Suppressor macrophage treated with lipopolysaccharide for 4 hours (primary cell): ENCODE results near the gene A4GALT.
"Not testable (repeated sequence)": the region's sequence is repeated elsewhere in the genome, so short reads cannot be mapped to it uniquely, and the experiment has no call there.

Experiments
- DNase-seq: peaks from one replicate; pipeline ENCODE4 v3.0.0-alpha.2; 2020

A4GALT gene

DNA sequence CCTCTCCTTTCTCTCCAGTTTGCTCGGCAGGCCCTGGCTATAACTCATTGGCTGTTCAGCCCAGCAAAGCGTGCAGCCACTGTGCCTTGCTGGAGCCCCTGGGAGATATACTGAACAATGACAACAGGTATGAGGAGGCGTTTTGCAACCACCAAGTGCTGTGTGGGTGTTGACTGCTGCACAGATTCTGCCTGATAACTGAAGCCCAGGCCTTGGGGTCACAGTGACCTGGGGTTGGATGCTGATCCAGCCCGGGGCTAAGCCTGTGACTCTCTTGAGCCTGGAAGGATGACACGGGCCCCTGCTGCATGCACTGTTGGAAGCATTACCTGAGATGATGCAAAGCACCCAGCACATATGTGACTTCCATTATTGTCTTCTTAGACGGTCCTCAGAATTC, 13.7 kb upstream of the A4GALT start:
- DNase-seq: no peak

GRCh38 chr22:42733394-42733793, 12.7 kb upstream of the A4GALT start:
- DNase-seq: not testable (repeated sequence)

DNA sequence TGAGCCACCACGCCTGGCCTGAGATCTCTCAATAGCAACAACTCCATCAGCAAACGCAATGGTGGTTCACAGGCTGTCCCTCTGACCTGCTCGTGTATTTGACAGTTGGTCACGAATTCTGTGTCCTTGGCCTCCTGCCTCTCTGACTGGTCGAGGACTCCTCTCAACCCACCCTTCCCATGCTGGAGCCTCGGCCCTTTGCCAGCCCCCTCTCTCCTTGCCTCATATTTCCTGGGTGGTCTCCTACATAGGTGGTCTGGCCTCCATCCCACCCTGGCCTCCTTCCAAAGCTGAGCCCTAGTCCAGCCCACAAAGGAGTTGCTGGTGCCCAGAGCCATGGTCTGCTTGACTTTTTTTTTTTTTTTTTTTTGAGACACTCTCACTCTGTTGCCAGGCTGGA, 11.4 kb upstream of the A4GALT start:
- no peak for DNase-seq

GRCh38 chr22:42726811-42727210, 6.1 kb upstream of the A4GALT start:
- DNase-seq: no peak

GRCh38 chr22:42725606-42726355, 5.1 kb upstream of the A4GALT start:
- DNase-seq: no peak

DNA sequence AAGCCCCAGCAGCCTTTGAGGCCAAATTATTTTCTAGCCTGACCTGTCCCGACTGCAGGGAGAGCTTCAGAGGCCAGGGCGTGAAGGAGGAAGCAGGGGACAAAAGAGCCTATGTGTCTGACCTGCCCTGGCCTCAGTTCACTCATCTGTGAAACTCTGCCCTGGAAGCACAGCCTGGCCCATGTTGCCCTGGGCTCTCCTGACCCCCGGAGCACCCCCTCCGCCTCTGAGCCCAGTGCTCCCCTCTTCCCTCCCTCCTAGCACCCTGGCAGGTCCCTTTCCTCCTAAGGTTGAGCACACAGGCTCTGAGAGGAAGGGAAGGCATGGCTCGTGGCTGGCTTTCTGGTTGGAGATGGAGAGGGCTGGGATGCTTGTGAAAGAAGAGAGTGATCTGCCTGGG, 3.4 kb upstream of the A4GALT start:
- DNase-seq: no peak

DNA sequence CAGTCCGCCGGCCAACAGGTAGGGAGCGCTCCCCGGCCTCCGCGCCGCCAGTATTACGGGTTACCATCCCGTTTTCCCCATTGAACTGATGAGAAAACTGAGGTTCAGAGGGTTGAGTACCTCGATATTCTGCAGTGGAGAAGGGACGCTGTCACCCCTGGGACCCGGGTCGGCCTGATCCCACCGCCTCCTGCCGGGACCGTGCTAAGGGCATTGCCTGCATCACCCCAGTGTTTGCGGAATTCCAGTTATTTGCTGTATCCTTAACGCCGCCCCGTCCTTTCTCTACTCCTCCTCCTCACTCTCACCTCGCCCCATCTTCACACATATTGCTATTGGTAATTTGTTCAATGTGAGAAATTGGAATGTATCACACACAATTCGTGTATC, 370 bp upstream of the A4GALT start:
- no peak for DNase-seq

GRCh38 chr22:42719656-42720262, 911 bp downstream of the A4GALT start:
- peak; percentile 11 for DNase-seq

DNA sequence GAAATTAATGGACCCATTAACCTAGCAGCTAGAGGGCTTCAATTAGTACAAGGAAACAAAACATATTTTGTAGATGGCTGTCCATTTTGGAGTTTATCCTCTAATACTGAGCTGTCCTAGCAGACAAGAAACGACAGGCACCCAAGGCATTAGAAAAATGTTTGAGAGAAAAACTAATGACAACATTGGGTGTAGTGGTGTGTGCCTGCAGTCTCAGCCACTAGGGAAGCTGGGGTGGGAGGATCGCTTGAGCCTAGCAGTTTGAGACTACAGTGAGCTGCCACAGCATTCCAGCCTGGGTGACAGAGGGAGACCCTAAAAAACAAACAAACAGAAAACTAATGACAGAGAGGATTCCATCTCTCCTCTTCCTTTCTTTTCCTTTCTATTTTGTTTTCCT, 1.5 kb downstream of the A4GALT start:
- no peak for DNase-seq

DNA sequence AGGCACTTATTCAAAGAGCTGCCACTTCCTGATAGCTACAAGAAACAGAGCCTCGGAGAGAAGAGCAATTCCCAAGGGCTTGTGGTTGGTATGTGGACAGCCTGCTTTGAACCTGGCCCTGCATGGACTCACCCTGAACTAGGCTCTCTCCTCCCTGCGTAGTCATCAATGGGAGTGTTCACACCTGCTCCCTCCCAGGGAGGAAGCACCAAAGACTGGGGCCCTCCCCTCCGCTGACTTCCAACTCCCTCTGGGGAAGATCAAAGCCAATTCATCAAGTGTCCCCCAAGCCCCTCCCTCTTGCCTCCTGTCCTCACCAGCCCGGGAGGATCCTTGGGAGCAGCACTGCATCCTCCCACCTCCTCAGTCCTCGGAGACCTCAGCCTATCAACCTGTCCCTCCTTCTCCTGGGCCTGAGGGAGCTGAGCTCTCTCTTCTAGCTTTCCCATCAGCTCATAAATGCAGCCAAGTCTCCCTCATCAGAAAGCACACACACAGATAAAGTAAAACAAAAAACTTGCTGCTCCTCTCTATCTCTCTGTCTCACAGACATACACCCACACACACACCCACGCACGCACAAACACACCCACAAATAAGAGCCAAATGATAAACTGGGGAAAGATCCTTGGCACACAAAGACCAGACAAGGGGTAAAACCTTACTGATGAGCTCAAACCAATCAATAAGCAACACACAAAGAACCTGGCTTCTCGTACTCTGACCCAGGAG, 3.3 kb downstream of the A4GALT start:
- no peak for DNase-seq

DNA sequence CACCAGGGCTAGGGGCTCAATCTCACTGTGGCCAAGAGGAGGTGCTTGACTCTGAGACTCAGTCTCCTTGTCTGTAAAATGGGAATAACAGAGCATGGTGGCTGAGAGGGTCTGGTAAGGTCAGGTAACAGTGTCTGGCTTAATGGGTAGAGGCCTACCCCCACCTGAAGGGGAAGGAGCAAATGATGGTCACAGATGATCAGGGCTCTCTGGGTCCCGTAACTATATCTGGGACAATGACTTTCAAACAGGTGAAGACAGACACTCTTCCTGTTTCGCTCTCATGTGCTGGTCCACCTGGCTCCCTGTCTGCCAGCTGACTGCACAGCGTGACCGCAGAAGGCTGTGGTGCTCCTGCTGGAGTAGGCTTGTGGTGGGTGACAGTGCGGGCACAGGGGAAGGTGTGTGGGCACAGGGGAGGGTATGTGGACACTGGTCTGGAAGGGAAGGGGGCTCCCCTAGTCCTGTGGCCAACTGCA, 4.0 kb downstream of the A4GALT start:
- DNase-seq: no peak

DNA sequence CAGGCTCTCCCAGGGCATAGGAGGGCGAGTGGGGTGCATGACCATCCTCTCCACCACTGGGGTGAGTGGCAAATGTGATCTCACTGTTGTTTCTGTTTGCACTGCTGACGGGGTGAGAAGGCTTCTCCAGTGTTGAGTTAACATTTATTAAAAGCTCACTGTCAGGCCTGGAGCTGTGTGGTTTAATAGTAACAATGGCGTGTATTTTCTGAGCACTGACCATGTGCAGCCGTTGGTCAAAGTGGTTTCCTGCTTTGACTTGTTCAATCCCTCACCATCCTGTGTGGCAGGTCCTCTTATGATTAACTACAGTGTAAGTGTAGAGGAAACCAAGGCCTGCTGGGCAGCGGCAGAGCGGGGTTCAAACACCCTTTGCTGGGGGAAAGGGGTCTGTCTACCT, 4.4 kb downstream of the A4GALT start:
- no peak for DNase-seq

- DNase-seq: no peak
Measured at GRCh38 chr22:42714768-42715390, 5.8 kb downstream of the A4GALT start.

GRCh38 chr22:42714308-42714707, 6.4 kb downstream of the A4GALT start:
- no peak for DNase-seq

GRCh38 chr22:42711895-42712837, 8.5 kb downstream of the A4GALT start:
- no peak for DNase-seq

GRCh38 chr22:42711281-42711731, 9.4 kb downstream of the A4GALT start:
- DNase-seq: no peak

- DNase-seq: no peak
Measured at GRCh38 chr22:42708417-42708816, 12.3 kb downstream of the A4GALT start.

DNA sequence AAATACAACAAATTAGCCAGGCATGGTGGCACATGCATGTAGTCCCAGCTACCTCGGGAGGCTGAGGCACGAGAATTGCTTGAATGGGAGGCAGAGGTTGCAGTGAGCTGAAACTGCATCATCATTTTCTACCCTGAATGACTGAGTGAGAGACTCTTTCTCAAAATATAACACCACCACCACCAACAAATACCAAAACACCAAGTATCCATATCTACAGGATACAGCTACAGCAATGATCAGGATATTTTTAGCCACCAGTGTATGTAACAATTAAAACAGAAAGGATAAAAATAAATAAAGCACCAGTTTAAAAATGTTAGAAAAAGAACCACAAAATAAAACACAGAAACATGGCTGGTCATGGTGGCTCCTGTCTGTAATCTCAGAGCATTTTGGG, 13.2 kb downstream of the A4GALT start:
- no peak for DNase-seq

DNA sequence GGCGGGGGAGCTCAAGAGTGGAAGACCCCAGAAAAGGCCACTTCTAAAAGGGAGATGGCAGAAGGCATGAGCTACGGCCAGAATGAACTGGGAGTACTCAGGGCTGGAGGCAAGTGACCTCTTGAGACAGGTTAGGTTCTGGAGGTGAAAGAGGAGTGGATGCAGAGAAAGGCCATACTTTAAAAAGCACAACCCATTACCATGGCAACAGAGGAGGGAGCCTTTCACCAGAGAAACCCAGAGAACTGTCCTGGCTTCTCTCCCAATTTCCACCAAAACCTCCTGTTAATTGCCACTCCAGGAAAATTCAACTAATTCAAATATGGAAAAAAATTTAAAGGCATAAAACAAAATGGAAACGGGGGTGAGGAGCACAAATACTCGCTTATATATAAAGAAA, 15.8 kb downstream of the A4GALT start:
- no peak for DNase-seq

DNA sequence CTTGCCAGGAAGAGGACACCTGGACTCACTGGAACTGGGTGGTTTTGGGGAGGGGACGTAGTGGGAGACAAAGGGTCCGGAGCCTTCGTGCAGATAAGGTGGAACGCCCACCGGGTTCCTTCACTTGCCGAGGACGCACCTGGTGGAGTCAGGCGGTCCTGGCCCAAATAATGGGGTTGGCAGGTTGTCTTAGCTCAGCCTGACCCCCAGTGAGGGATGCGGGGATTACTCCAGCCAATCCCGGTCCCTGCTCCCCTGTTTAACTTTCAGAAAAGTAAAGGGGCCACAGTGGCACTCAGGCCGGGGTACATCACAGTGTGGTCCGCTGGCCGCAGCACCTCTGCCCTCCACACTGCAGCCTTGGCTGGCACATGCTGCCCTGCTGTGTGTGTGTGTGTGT, 18.0 kb downstream of the A4GALT start:
- DNase-seq: no peak

GRCh38 chr22:42701694-42702093, 19.0 kb downstream of the A4GALT start:
- no peak for DNase-seq

- no peak for DNase-seq
Measured at GRCh38 chr22:42700901-42701300, 19.8 kb downstream of the A4GALT start.
